Panc1 (cell line): ENCODE results near the gene EPHB6. TPM values are rescaled to one million over a fixed set of nuclear protein-coding genes. Genes with fewer than 3 reads are reported as not detected.

Experiments
- ATAC-seq: fragments of 200-7000 bp; cut with Tn5 transposase; 2 replicates; pipeline ENCODE4 v1.9.1; 2020; ENCODE audit warnings: mild to moderate bottlenecking, moderate library complexity
- BruUV-seq: library from RNA; stranded (reverse); fragments of 400-500 nt; replicated peaks from 2 replicates; lab custom pipeline; 2021; lab: Mats Ljungman, UMichigan
- CTCF ChIA-PET: fragments of 300-600 bp; sonication (Branson Sonifier 250); formaldehyde crosslinking; loops from one replicate; lab custom pipeline; 2022; ENCODE audit warnings: antibody characterized with exemption; lab: Charles Lee
- POLR2A ChIA-PET: fragments of 300-600 bp; sonication (Branson Sonifier 250); formaldehyde crosslinking; loops from one replicate; lab custom pipeline; 2022; ENCODE audit warnings: antibody characterized with exemption; lab: Charles Lee
- DNase-seq: peaks from one replicate; pipeline ENCODE4 v3.0.0-alpha.2; 2010; ENCODE audit warnings: low read depth, low spot score
- H3K27ac ChIP-seq: 2 replicates; pipeline ENCODE4 v1.5.1; 2011; ENCODE audit warnings: mild to moderate bottlenecking, low read length, inconsistent platforms
- H3K27me3 ChIP-seq: fragments of 200-500 bp; sonication (Bioruptor generic); 2 replicates; pipeline ENCODE4 v1.6.0; 2014; ENCODE audit warnings: low read length, inconsistent platforms; ENCODE audit not compliant: control insufficient read depth, insufficient read depth
- H3K36me3 ChIP-seq: fragments of 200-500 bp; sonication (Bioruptor generic); 2 replicates; pipeline ENCODE4 v1.5.1; 2014; ENCODE audit warnings: inconsistent platforms, mild to moderate bottlenecking, low read length, moderate library complexity; ENCODE audit not compliant: control insufficient read depth, insufficient read depth
- H3K4me1 ChIP-seq: 2 replicates; pipeline ENCODE4 v1.5.1; 2011; ENCODE audit warnings: inconsistent platforms, mild to moderate bottlenecking, low read length, moderate library complexity; ENCODE audit not compliant: control insufficient read depth, insufficient read depth
- H3K4me3 ChIP-seq, 2 experiments: 2 replicates each; pipeline ENCODE4 v1.5.1; 2011 to 2012; ENCODE audit warnings: low read depth in 2 of 2, low read length in 2 of 2, mild to moderate bottlenecking in 2 of 2, inconsistent platforms in 1 of 2, moderate library complexity in 1 of 2
- H3K9me3 ChIP-seq: fragments of 200-500 bp; sonication (Bioruptor generic); 2 replicates; pipeline ENCODE4 v1.5.1; 2014; ENCODE audit warnings: low read depth, mild to moderate bottlenecking, inconsistent platforms, low read length, moderate library complexity; ENCODE audit not compliant: control insufficient read depth, insufficient read depth
- CTCF ChIP-seq: fragments of 450-650 bp; IDR thresholded peaks from 2 replicates; pipeline ENCODE4 v1.5.1; 2017; ENCODE audit warnings: mild to moderate bottlenecking
- POLR2AphosphoS5 ChIP-seq: IDR thresholded peaks from 2 replicates; pipeline ENCODE4 v1.6.1; 2012; ENCODE audit warnings: mild to moderate bottlenecking, low read depth, low read length, moderate library complexity
- REST ChIP-seq, 2 experiments: IDR thresholded peaks; 2 replicates each; pipeline ENCODE4 v1.6.1; 2011 to 2012; ENCODE audit warnings: low read depth in 2 of 2, control low read depth in 1 of 2, low read length in 1 of 2, mild to moderate bottlenecking in 1 of 2, moderate library complexity in 1 of 2; ENCODE audit not compliant: insufficient read depth in 1 of 2
- SIN3A ChIP-seq: IDR thresholded peaks from 2 replicates; pipeline ENCODE4 v1.6.1; 2012; ENCODE audit warnings: low read depth, mild to moderate bottlenecking, low read length, moderate library complexity, borderline replicate concordance; ENCODE audit not compliant: insufficient read depth
- TCF7L2 ChIP-seq: IDR thresholded peaks from 2 replicates; pipeline ENCODE4 v1.6.1; 2011; ENCODE audit warnings: mild to moderate bottlenecking, low read depth, low read length, inconsistent platforms
- in situ Hi-C: cut with HindIII; loops from 2 replicates; pipeline ENCODE4 v1.10.0; 2016; ENCODE audit warnings: low sequenced_read_pairs, low pct_unique_long_range_greater_than_20kb
- intact Hi-C: fragments of 100-400 bp; cut with micrococcal nuclease; formaldehyde crosslinking; loops from one replicate; pipeline ENCODE4 v1.10.0; 2022; ENCODE audit not compliant: unreplicated experiment
- total RNA-seq: library from RNA; stranded (reverse); gene quantifications from one replicate; pipeline ENCODE4 v1.2.1, GENCODE V29; 2021; ENCODE audit not compliant: unreplicated experiment

EPHB6 gene
- total RNA-seq, 1 experiment from 2014 or later, result 0.54 TPM

GRCh38 chr7:142874837-142875236 lies 20.0 kb downstream of the EPHB6 start:
- no TSS peak for BruUV-seq
- Histone ChIP-seq H3K9me3 (no peaks in the 10 kb centered on the region), H3K27ac (no peak overlapping the region), H3K4me3 (no peak overlapping the region), H3K27me3 (peaks cover 7% of the 10 kb centered on the region), H3K4me1 (no peaks in the 10 kb centered on the region), H3K36me3 (no peaks in the 10 kb centered on the region)
- intact Hi-C loops, result no loop called here
- ATAC-seq (no peak), DNase-seq (no peak)
- in situ Hi-C loops, result no loop called here
- POLR2A ChIA-PET, result no interaction called here
- CTCF ChIA-PET, result no interaction called here
- TF ChIP-seq SIN3A (no peak), REST (IDR thresholded peaks at IDR 0.05; ENCODE audit: insufficient read depth in 1 of 2, low read depth in 2 of 2, low read length in 1 of 2) (no peak), TCF7L2 (no peak), CTCF (no peak), POLR2AphosphoS5 (no peak)

GRCh38 chr7:142875456-142875855 lies 20.6 kb downstream of the EPHB6 start:
- ATAC-seq, result no peak
- in situ Hi-C loops, result no loop called here
- no peaks in the 10 kb centered on the region for H3K4me1 ChIP-seq
- no peak for DNase-seq
- intact Hi-C loops, result no loop called here
- TF ChIP-seq CTCF, result no peak
- TF ChIP-seq POLR2AphosphoS5, result no peak
- TF ChIP-seq SIN3A, result no peak
- no peak for TF ChIP-seq REST (IDR thresholded peaks at IDR 0.05; ENCODE audit: insufficient read depth in 1 of 2, low read depth in 2 of 2, low read length in 1 of 2)
- no peak for TF ChIP-seq TCF7L2
- ChIA-PET CTCF (no interaction called here), POLR2A (interaction anchor here (0.6 kb wide), 1 partner anchor 10 kb away, joined by 18 read pairs; the partner anchor contains the start of gene TRPV6)
- H3K36me3 ChIP-seq, result no peaks in the 10 kb centered on the region
- no peaks in the 10 kb centered on the region for H3K9me3 ChIP-seq
- BruUV-seq, result no TSS peak
- H3K27me3 ChIP-seq, result peaks cover 11% of the 10 kb centered on the region
- no peak overlapping the region for H3K4me3 ChIP-seq
- no peak overlapping the region for H3K27ac ChIP-seq
